ENCODE data around the gene TMEM120A.

The TMEM120A gene

DNA sequence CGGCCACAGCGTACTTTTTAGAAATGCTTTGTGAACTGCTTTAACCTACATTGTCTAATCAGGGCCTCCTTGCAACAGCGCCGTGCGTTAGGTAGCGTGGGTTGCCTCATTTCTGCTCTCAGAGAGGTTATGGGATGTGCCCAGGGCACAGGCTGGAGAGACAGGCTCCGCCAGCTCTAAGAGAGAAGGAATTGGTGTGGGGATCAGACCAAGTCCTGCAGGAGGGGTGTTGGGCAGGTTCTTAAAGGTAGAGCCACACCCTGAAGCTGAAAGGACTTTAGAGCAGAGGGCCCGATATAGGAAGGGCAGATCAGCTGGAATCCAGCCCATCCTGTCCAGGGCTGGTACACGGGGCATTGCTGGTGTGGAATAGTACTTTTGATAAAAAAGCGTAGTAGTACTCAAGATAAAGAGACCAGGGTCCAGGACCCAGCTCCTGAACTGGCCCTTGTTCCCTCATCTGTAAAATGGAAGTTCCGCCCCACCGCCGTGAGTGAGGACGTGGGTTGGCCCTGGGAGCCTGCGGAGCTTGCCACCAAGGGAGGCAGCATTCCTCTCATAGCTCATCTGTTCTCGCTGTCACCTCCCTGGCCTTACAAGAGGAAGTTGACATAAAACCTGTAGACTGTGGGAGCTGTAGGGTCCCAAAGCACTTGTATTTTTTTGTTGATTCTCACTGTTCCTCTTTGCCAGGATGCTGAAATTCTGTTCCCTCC, 37.2 kb downstream of the TMEM120A start:
- no peak for DNase-seq

DNA sequence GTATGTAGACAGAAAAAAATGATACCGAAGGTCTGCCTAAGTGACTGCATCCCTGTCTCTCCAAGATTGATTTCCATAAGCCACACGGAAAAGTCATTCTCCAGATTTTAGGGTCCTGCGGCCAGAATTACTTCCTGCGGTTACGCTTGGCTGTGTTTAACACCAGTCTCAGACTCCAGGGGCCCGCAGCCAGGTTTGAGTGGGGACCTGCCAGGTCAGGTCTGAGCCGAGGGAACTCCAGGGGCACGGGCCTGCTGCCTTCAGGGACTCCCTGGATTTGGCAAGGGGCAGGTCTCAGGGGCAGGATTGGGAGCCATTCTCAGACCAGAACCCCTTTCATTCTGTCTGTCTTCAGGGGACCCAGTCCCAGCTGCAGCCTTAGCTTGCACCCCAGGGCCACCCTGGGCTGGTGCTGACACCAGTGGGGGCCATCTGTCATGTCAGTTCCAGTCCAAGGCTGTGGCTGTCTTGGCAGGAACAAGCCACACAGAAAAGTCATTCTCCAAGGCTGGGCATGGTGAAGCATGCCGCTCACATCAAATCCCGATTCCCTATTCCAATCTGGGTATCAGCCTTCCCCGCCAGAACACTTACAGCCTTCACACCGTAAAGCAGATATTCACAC, 39.0 kb downstream of the TMEM120A start:
- no peak for DNase-seq

DNA sequence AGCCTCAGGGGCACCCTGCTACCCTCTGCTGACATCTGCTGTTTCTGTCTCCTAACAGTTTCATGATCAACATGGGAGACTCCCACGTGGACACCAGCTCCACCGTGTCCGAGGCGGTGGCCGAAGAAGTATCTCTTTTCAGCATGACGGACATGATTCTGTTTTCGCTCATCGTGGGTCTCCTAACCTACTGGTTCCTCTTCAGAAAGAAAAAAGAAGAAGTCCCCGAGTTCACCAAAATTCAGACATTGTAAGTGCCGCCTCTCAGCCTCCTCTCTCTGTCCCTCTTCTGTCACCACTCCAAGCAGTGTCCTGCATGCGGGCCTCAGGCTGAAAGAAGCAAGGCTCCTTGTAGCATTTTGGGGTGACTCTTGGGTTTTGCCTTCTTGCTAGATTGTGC, 40.5 kb downstream of the TMEM120A start:
- DNase-seq, result no peak

DNA sequence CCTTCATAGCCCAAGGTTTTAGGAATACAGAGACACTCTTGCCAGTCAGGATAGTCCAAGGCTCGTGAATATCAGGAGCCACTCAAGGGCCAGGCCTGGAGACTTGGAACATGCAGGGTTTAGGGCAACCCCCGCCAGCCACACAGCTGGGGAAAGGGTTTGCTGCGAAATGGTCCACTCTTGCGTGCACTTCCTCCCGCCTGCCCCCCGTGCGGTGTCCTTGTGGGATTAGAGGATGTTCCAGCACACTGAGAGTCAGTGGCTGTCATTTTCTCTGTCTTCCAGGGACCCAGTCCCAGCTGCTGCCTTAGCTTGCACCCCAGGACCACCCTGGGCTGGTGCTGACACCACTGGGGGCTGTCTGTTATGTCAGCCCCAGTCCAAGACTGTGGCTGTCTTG, 41.0 kb downstream of the TMEM120A start:
- no peak for DNase-seq

DNA sequence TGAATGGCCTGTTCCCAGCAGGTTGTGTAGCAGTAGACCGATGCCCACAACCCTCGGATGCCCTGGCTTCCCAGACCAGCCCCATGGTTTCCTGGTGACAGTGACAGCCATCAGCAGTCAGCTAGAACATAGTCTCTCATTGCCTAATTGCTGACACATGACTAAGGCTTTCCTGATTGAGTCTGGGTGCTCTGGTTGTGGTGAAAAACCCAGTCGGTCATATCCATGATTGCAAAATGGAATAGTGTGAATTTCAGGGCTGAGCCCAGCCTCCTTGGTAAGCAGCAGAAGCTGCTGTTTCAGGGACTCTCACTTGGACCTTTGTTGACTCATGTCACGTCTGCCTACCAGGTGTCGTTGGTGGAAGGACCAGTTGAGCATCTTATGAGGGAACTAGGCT, 42.9 kb downstream of the TMEM120A start:
- no peak for DNase-seq

DNA sequence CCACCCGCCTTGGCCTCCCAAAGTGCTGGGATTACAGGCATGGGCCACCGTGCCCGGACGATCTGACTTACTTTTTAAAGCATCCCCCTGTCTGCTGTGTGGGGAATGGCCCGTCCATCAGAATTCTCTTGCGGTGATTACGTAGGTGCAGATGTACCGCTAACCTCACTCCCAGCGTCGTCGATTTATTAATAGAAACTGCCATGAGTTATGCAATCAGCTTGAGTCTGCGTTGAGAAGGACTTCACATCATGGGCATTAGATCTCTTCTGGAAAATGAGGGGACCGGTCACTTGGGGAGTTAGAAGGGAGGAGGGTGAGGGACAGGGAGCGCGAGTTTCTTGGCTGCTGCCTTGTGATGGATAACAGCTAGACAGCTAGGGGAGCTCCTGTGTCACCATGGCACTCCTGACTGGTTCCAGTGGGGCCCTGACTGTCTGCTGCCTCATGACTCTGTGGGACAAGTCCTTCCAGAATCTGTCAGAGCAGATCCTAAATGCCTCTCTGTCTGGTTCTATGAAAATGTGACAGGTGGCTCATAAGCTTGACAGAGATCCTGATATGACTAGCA, 44.2 kb downstream of the TMEM120A start:
- DNase-seq, result no peak

DNA sequence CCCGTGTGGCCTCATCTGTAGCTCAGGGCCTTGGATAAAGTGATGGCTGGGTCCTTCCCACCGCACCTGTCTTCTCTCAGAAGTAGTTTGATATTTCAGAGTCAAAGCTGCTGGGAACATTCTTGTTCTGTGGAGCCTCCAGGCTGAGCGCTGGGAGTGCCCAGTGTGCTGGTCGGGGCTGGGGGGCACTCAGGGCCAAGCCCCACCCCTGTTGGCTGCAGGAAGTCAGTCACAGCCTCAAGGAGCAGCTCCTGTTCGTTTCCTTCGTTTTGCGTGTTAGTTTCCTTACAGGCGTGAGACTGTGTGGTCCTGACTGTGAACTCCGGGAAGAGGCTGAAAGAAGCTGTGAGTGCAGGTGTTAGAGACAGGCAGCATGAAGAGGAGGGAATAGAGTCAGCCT, 46.2 kb downstream of the TMEM120A start:
- DNase-seq, result no peak

DNA sequence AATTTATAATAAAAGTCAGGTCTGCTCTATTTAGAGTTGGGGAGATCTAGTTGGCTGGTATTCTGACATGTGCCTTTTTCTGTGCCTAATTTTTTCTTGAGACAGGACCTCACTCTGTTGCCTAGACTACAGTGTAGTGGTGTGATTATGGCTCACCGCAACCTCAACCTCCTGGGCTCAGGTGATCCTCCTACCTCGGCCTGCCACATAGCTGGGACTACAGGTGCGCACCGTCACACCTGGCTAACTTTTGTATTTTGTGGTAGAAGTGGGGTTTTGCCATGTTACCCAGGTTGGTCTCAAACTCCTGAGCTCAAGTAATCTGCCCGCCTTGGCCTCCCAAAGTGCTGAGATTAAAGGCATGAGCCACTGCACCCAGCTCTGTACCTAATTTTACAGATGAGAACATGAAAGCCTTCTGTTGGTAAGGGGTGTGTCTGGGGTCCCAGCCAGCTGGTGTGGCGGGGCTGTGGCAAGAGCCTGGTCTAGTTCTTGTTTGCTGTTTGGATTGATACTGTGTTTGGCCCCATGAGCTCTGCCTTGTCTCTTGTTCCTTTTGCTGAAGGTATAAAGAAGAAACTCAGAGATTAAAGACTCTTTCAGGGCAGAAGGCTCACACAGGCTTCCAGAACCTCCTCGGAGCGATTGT, 48.1 kb downstream of the TMEM120A start:
- no peak for DNase-seq

DNA sequence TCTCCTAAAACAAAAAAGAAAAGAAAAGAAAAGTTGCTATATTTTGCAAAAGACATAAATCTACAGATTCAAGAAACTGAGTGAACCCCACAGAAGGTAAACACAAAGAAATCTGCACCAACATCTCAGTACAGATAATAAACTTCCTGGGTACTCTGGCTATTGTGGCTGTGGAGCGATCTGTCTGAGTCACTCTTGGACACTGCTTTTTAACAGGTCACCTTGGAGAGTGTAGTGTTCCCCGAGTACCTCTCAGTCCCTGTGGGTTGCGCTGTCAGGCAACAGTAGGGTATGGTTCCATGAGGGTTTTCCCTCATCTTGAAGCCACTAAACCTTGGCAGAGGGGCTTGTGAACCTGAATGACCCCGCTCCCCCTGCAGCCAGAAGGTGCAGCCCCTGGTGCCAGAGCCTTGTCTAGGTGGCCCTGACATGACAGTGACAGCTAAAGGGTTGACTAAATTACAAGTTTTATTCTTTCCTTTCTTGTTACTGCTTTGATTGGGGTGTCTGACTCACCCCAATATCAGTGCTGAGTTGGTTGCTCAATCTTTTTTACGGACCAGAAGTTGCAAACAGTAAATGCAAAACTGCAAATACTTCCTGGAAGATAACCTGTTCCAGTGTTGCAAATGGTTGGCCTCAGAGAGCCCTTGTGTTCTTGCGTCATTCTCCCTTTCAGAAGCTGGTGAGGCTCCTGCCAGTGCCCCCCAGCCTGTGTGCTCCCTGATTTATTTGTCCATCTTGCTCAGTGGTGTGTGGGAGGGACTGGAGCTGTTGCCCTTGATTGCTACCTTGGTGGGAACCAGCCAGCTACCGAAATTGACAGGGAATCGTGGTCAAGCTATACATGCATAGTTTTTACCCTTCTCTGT, 48.9 kb downstream of the TMEM120A start:
- no peak for DNase-seq

DNA sequence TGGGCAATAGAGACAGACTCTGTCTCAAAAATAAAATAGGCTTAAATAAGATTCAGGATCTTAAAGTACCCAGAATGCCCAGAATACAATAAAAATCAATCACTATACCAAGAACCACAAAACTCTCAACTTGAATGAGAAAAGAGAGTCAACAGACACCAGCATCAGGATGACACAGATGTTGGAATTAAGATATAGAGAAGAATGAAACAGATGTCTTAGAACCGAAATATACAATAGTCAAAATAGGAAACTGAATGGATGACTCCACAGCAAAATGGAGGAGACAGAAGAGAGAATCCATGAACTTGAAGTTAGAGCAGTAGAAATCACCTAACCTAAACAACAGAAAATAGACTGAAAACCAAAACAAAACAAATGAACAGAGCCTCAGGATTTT, 49.9 kb downstream of the TMEM120A start:
- no peak for DNase-seq

DNA sequence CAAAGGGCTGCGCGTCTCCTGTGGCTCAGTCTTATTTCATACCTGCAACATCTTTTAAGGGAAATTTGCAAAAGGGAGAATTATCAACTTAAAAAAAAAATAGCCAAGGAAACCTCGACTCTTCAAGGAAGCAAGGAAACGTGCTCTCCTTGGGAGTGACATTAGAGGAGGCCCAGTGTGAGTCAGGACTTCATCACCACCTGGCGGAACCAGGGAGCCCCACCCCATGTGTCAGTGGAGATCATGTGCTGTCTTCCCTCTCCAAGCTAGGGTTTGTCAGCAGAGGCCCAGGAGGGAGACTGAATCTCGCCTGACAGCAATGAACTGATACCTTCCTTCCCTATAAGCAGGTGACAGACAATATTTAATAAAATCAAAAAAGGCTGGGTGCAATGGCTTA, 50.5 kb downstream of the TMEM120A start:
- DNase-seq, result no peak

DNA sequence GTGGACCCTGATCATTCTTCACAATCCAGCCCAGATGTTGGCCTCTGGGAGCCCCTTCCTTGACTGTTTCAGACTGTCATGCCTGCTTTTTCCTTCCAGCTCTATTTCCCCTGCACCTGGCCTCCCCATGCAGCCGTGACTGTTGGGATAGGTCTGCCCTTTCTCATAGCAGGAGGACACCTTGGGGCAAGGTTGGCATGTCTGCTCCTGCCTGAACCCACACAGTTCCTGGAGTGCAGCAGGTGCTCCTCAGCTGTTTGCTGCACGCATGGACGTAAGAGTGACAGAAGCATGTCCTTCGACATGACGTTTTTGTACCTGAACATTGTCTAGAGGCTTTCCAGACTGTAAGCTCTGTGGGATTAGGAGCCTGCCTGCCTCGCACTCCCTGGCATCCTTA, 55.5 kb downstream of the TMEM120A start:
- DNase-seq, result no peak

DNA sequence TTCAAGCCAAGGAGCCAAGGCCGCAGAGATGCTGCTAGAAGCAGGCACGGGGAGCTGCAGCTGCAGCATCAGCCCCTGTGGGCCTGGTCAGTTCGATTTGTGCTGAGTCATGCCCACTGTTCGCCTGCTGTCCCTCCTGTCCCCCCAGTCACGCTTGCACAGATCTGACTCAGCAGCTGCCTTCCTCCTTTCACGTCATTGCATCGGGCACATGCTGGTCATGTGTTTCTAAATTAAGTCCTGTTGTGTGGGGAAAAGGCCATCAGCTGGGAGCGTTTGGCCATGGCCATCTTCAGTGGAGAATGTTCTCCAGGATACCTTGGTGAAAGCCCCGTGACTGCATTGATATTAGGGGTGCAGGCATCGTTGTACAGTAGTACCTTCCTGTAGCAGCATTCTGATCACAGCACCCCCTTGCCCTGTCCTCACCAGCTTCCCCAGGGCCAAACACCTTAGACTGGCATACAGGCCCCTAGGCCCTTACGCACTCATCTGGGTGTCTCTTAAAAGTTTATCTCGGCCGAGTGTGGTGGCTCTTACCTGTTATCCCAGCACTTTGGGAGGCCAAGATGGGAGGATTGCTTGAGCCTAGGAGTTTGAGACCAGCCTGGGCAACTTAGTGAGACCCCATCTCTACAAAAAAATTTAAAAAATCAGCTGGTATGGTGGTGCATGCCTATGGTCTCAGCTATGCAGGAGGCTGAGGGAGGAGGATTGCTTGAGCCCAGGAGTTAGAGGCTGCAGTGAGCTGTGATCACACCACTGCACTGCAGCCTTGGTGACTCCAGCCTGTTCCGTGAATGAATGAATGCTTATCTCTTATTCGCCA, 56.2 kb downstream of the TMEM120A start:
- no peak for DNase-seq
